Suprapubic skin (tissue), 3 donors: Measurements from ENCODE around the gene SLC25A10.

Source experiments
- CTCF ChIP-seq, 2 donors: fragments of 200-600 bp in 1 of 2; fragments of 450-650 bp in 1 of 2; sonication (generic) in 1 of 2; IDR thresholded peaks; one replicate each; pipeline ENCODE4 v1.5.1; 2016 to 2019; ENCODE audit warnings: antibody characterized with exemption in 2 of 2, mild to moderate bottlenecking in 1 of 2, moderate library complexity in 1 of 2
- POLR2A ChIP-seq, 2 donors: fragments of 450-650 bp; IDR thresholded peaks; one replicate each; pipeline ENCODE4 v1.6.1; 2017; ENCODE audit warnings: antibody characterized with exemption in 2 of 2, mild to moderate bottlenecking in 2 of 2, moderate library complexity in 2 of 2

- TF ChIP-seq CTCF (IDR thresholded peaks at IDR 0.05) (no peak), POLR2A (IDR thresholded peaks at IDR 0.05) (no peak)
Observed at GRCh38 chr17:81713556-81714411, 1.7 kb downstream of the SLC25A10 start.
